Measurements from ENCODE around the gene GRK3.
"Not testable (repeated sequence)": the region's sequence is repeated elsewhere in the genome, so short reads cannot be mapped to it uniquely, and the experiment has no call there.

Gene GRK3

DNA sequence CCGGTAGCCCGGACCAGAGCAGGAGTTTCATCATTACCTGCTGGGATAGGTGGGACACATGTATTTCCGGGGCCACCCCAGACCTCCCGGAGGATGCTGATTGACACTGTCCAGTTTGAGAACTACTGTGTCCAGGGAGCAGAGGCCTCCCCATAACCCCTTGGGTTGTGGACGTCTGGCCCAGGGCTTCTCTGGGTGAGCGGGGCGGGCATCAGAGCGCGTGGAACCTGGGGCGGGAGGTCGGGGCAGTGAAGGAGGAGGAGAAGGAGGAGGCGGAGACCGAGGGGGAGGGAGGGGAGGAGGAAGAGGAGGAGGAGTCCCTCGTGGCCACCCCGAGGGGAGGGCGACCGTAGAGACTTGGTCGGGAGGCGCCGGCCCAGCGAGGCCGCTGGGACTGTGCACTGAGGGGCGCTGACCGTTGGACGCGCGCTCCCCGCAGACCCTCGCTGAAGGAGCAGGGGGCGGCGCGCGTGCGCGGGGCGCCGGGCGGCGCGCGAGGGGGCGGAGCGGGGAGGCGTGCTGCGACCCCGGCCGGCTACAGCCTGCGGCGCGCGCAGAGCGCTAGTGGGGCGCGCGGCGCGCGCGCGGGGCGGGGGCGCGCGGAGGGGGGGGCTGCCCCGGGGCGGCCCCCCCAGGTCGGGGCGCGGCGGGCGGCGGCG, at the start of gene GRK3:
Gene GRK3 (plus strand): TSS at position 356 of the 659 bp plus-strand sequence. CDS start 366 bp downstream, outside the sequence.
- TF ChIP-seq MYC (IDR thresholded peaks at IDR 0.05; ENCODE audit: low read depth, low read length), result 0 out of 2 replicates have a peak, but pooled peaks have one; percentile 10
- TF ChIP-seq, protein P1, sequence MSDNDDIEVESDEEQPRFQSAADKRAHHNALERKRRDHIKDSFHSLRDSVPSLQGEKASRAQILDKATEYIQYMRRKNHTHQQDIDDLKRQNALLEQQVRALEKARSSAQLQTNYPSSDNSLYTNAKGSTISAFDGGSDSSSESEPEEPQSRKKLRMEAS (IDR thresholded peaks at IDR 0.05; ENCODE audit: low read depth, low read length), result no peak
- peak; percentile 84 for DNase-seq (ENCODE audit: low read depth)
- H3K4me3 ChIP-seq (ENCODE audit: low read depth, low read length), result peak within 1 kb of the TSS; percentile 62

DNA sequence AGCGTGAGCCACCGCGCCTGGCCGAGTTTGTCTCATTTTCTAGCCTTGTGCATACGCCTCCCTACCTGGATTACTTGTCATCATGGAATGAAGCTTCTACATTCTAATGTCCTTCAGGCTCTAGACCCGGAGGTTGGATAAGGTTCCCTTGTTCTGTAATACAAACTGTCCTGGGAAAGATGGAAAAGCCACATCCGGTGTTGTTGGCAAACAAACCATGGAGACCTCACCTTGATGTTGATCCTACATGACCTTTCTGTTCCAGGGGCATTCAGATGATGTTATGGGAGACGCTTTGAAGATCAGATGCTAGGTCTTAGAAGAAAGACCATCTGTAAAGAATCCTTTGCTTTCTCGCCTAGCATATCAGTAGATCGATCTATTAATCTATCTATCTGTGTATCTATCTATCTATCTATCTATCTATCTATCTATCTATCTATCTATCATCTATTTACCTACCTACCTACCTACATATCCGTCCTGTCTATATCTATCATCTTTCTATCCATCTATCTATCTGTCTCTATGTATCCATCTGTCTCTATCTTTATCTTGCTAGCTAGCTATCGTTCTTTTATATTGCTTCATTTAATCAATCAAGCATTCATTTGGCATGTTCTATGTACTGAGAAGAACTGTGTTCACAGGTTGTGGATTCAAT, 46.3 kb upstream of the GRK3 start:
- TF ChIP-seq, protein P2, sequence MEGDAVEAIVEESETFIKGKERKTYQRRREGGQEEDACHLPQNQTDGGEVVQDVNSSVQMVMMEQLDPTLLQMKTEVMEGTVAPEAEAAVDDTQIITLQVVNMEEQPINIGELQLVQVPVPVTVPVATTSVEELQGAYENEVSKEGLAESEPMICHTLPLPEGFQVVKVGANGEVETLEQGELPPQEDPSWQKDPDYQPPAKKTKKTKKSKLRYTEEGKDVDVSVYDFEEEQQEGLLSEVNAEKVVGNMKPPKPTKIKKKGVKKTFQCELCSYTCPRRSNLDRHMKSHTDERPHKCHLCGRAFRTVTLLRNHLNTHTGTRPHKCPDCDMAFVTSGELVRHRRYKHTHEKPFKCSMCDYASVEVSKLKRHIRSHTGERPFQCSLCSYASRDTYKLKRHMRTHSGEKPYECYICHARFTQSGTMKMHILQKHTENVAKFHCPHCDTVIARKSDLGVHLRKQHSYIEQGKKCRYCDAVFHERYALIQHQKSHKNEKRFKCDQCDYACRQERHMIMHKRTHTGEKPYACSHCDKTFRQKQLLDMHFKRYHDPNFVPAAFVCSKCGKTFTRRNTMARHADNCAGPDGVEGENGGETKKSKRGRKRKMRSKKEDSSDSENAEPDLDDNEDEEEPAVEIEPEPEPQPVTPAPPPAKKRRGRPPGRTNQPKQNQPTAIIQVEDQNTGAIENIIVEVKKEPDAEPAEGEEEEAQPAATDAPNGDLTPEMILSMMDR (IDR thresholded peaks at IDR 0.05; ENCODE audit: low read depth, low read length), result no peak
- TF ChIP-seq MYC (IDR thresholded peaks at IDR 0.05; ENCODE audit: low read depth, low read length) (no peak), POLR2A (IDR thresholded peaks at IDR 0.05; ENCODE audit: extremely low read depth, insufficient read length) (no peak)
- TF ChIP-seq, protein P1 (IDR thresholded peaks at IDR 0.05; ENCODE audit: low read depth, low read length), result no peak
- no peak for DNase-seq (ENCODE audit: low read depth)
- H3K4me3 ChIP-seq (ENCODE audit: low read depth, low read length), result no peak overlapping the region

DNA sequence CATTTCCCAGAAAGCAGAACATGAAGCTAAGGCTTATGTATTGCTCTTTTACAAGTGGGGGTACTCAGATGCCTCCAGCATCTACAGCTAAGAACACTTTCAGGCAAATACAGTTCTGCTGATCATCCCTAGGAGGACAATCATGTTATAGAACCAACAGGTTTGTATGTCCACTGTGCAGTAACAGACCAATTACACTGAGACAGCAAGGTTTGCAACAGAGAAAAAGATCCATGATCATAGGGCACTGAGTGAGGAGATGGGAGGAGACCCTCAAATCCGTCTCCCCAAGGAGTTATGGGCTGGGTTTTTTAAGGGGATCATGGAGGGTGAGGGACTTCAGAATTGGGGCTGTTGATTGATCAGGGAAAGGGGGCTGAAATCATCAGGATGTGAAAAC, 39.1 kb upstream of the GRK3 start:
- TF ChIP-seq, protein P1 (IDR thresholded peaks at IDR 0.05; ENCODE audit: low read depth, low read length), result no peak
- TF ChIP-seq MYC (IDR thresholded peaks at IDR 0.05; ENCODE audit: low read depth, low read length) (no peak), POLR2A (IDR thresholded peaks at IDR 0.05; ENCODE audit: extremely low read depth, insufficient read length) (no peak)
- TF ChIP-seq, protein P2 (IDR thresholded peaks at IDR 0.05; ENCODE audit: low read depth, low read length), result no peak
- no peak for DNase-seq (ENCODE audit: low read depth)
- H3K4me3 ChIP-seq (ENCODE audit: low read depth, low read length), result no peak overlapping the region

DNA sequence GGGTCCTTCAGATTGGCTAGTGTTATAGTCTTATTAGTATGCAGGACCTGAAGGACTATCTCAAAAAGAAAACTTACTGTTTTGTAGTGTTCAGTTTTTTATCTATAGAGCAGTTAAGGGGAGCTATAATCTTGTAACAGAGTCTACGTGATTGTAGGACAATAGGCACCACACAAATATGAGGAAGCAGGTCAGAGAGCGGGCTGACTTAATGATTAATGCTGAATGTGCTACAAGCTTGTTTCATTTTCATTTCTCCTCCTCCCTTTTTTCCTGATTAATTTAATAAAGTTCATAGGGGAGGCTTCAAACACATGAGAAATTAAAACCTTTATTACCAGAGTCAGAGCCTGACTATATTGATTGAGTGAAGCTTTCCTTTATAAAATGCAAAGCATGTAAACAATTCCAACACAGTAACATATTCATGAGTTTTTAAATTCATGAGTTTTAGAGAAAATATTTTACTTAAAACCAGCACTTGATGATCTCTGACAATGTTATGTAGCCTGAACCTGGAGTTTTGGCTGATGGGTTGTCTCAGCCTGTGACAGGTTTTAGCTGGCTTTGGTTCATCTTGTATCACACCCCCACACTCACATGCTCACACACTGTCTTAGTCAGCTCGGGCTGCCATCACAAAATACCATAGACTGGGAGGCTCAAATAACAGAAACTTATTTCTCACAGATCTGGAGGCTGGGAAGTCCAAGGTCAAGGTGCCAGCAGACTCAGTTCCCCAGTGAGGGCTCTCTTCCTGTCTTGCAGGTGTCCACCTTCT, 38.5 kb upstream of the GRK3 start:
- not testable (repeated sequence) for DNase-seq (ENCODE audit: low read depth)

DNA sequence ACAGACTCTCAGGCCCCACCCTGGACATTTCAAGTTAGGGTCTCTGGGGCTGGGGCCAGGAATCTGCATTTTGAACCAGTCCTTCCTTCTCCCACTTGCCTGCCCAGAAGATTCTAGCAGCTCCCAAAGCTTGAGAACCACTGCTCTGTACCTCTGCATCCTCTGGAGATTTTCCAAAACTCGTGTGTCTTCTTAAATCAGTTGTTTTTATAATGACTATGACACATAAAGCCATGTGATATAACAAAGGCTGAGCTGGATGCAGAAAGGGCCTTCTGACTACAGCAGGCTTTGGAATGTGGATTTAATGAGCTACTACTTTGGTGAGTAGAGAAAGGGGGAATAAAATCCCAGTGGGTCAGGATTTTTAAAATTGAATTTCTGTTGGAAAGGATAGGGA, 37.5 kb upstream of the GRK3 start:
- not testable (repeated sequence) for H3K4me3 ChIP-seq (ENCODE audit: low read depth, low read length); DNase-seq (ENCODE audit: low read depth)

More for the DNA sequence above, 38.5 kb upstream of the GRK3 start:
- not testable (repeated sequence) for H3K4me3 ChIP-seq (ENCODE audit: low read depth, low read length)

DNA sequence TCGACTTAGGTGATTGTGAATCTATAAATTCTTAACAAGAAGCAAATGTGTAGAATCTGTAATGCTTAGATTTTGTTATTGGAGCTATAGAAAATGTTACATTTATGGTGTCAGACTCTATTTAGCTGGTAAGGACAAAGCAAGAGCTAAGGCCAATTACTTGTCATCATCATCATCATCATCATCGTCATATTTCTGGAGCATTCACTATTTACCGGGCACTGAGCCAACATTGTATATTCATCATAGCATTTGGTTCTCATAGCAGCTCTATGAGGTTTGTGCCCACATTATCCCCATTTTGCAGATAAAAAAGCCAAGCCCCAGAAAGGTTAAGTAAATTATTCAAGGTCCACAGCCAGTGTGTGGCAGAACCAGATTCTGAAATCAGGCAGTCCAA, 36.4 kb upstream of the GRK3 start:
- not testable (repeated sequence) for DNase-seq (ENCODE audit: low read depth); H3K4me3 ChIP-seq (ENCODE audit: low read depth, low read length)

DNA sequence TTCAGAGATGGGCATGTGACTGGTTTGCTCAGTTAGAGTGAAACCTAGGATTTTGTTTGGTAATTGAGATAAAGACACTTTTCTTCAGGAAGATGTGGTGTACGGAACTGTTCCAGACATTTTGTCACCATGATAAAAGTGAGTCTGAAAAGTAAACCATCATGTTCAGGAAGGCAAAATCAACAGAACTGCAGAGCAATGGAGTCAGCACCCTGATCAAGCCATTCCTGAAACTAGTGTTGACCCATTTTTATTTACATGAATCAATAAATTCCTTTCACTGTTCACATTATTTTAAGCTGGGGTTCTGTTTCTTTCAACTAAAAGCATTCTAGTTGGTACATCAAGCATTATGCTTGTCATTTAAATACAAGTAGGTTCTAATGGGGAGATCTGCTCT, 35.4 kb upstream of the GRK3 start:
- DNase-seq (ENCODE audit: low read depth); H3K4me3 ChIP-seq (ENCODE audit: low read depth, low read length): not testable (repeated sequence)

DNA sequence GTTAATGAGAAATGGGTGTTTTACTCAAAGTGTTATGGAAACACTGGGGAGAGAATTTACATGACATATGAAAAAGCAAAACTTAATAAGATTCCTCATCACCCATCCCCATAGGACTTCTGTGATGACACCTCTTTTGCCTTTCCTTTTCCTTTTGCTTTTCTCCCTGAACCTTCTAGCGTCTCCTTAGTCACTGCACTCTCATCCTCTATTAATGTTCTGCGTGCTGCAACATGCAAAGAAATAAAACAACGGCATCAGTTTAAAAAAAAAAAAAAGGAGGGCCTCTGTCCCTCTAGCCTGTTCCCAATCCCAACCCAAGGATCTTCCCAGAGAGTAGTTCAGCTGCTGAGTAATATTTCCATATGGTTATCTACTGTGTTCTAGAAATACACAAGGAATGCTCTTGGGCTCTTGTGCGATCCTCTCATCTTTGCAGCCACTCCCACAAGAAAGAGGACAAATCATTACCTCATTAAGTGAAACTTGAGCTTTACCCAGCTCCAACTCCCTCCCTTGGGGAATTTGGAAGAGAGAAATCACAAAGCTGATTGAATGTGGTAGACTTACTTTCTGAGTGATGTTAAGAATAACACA, 34.8 kb upstream of the GRK3 start:
- H3K4me3 ChIP-seq (ENCODE audit: low read depth, low read length); DNase-seq (ENCODE audit: low read depth): not testable (repeated sequence)

DNA sequence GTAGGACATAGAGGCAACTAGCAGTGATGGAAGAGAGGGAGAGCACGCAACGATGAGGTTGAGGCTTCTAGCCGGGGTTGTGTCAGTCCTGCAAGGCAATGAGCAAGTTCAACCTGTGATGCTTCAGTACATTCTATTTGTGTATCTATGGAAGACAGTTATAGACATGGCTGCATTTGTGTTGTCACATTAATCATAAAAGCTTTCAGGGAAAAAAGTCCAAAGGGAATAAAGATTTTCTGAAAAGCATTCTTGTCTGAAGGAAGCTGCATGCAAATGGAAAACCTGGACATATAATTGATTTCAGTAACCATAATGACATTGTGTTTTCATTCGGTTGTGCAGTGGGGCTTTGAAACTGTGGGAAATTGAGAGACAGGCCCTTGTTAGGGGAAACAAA, 32.8 kb upstream of the GRK3 start:
- DNase-seq (ENCODE audit: low read depth), result not testable (repeated sequence)

More for the DNA sequence above, 32.8 kb upstream of the GRK3 start:
- H3K4me3 ChIP-seq (ENCODE audit: low read depth, low read length), result not testable (repeated sequence)
